ENCODE results near the gene TEKT4.

GRCh38 chr2:94875064-94875819, 4.0 kb downstream of the TEKT4 start:
- no peak for TF ChIP-seq CTCF (IDR thresholded peaks at IDR 0.05; ENCODE audit: insufficient read depth, low read length)
- TF ChIP-seq POLR2AphosphoS5 (IDR thresholded peaks at IDR 0.05; ENCODE audit: low read depth) = no peak
- TF ChIP-seq GABPA (IDR thresholded peaks at IDR 0.05; ENCODE audit: low read depth) = no peak
- TF ChIP-seq REST (IDR thresholded peaks at IDR 0.05; ENCODE audit: insufficient replicate concordance, low read depth) = no peak
- no peak for TF ChIP-seq SPI1 (IDR thresholded peaks at IDR 0.05; ENCODE audit: borderline replicate concordance, low read depth)

Measured in HL-60 (cell line).